LNCaP clone FGC (cell line): ENCODE data around the gene POLR2C.

ENCODE experiments used
- DNase-seq: peaks from one replicate; pipeline ENCODE4 v3.0.0-alpha.2; 2011; ENCODE audit warnings: low read depth
- H3K4me3 ChIP-seq: 2 replicates; pipeline ENCODE4 v1.5.1; 2011; ENCODE audit warnings: mild to moderate bottlenecking, low read depth, low read length, control low read depth
- CTCF ChIP-seq: IDR thresholded peaks from 2 replicates; pipeline ENCODE4 v1.5.1; 2012; ENCODE audit warnings: mild to moderate bottlenecking; ENCODE audit not compliant: control insufficient read depth, insufficient read depth; ENCODE audit errors: extremely low read depth

Gene POLR2C

GRCh38 chr16:57462209-57462977 is at the start of gene POLR2C:
Gene POLR2C (plus strand): TSS chr16:57462679. CDS start chr16:57462725, 46 bp downstream.
- peak; percentile 99 for TF ChIP-seq CTCF
- H3K4me3 ChIP-seq = peak within 1 kb of the TSS; percentile 94
- DNase-seq = peak; percentile 49

GRCh38 chr16:57413301-57413730 is 49.2 kb upstream of the POLR2C start:
- H3K4me3 ChIP-seq = no peak overlapping the region
- DNase-seq = no peak
- no peak for TF ChIP-seq CTCF

GRCh38 chr16:57413733-57414132 is 48.7 kb upstream of the POLR2C start:
- H3K4me3 ChIP-seq = no peak overlapping the region
- DNase-seq = no peak

GRCh38 chr16:57416084-57416483 is 46.4 kb upstream of the POLR2C start:
- no peak for TF ChIP-seq CTCF
- no peak overlapping the region for H3K4me3 ChIP-seq
- DNase-seq = no peak

More at GRCh38 chr16:57413733-57414132, 48.7 kb upstream of the POLR2C start:
- no peak for TF ChIP-seq CTCF

- no peak for DNase-seq
- H3K4me3 ChIP-seq = no peak overlapping the region
- no peak for TF ChIP-seq CTCF
Observed at GRCh38 chr16:57419506-57419905, 43.0 kb upstream of the POLR2C start.

- DNase-seq = peak; percentile 32
- H3K4me3 ChIP-seq = no peak overlapping the region
- peak; percentile 70 for TF ChIP-seq CTCF
Observed at GRCh38 chr16:57422026-57422944, 40.2 kb upstream of the POLR2C start.
